Measurements from ENCODE around the gene NAA38.
"Not testable (repeated sequence)": the region's sequence is repeated elsewhere in the genome, so short reads cannot be mapped to it uniquely, and the experiment has no call there.

NAA38 gene

DNA sequence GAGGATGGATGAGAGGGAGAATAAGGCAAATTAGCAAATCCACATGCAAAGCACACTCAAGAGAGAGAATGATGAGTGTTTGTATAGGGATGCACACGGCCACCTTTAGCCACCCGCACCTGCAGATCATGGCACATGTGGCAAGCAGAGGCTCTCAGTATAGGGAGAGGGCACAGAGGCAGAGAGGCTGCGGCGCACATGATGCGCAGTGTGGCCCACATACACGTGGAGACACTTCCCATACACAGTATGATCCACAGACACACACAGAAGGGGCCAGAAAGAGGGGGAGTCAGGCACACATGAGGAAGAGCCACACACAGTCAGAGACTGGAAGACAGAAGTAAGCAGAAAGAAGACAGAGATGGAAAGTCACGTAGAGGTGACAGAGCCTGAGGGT lies 24.7 kb upstream of the NAA38 start:
- DNase-seq (ENCODE audit: low read depth in 2 of 2) = no peak

DNA sequence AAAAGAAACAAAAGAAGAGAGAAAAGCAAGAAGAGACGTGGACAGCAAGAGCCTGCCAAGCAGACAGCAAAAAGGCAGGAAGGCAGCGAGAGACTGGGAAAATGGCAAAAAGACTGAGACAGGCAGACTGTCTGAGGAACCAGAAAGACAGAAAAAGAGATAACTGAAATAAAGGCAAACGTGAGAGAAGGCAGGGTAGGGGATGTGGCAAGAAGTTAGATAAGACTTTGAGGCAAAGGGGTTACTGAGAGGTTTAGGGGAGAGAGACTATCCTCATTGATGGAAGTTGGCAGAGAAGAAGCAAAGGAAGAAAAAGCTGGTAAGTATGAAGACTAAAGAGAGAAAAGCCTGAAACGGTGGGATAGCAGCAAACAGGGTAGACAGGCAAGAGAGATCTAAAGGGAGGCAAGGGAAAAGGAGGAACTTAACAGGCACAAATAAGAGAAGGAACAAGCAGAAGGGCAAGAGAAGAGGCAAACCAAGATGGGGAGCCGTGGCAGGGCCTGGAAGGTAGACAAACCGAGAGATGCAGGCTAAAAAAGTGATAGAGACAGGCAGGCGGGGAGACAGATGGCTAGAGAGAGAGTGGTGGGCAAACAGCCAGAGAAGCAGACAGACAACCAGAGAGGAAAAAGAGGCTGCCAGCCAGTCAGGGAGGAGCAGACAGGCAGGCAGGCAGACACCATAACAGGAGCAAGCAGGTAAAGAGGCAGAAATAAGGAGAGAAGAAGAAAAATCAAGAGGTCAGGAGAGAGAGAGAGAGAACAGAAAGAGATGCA lies 24.1 kb upstream of the NAA38 start:
- no peak for DNase-seq (ENCODE audit: low read depth in 2 of 2)

DNA sequence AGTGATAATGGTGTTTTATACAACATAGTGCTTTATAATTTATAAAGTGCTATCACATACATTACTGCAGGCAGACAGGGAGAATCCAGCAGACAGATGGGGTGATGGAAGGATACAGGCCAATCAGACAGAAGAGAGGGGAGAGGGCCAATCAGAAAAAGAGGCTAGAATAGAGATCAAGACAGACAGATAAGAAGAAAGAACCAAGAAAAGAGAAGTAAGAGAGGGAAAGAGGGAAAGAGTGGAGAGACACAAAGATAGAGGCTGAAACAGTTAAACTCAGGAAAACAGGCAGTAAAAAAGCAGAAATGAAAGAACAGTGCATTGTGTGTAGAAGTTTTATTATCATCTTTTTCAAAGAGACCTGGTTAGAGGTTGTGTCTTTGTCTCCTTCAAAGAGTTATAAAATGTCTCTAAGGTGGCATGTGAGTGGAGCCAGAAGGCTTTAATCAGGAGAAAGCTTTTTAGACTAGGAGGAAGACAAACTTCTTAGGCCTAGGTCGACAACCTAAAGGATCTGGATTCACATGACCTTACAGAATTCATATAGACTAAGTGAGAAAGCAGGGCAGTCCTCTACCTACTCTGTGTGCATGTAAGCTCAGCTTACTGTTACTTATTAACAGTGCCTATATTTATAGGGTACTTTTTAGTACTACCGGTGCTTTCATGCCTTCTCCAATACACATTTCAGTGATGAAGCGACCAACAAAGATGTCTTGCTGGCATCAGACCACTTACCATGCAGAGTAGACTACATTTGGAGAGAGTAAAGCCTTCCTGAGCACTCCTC lies 22.9 kb upstream of the NAA38 start:
- no peak for DNase-seq (ENCODE audit: low read depth in 2 of 2)

GRCh38 chr17:7878234-7878633 lies 20.9 kb upstream of the NAA38 start:
- no peak for DNase-seq (ENCODE audit: low read depth in 2 of 2)

DNA sequence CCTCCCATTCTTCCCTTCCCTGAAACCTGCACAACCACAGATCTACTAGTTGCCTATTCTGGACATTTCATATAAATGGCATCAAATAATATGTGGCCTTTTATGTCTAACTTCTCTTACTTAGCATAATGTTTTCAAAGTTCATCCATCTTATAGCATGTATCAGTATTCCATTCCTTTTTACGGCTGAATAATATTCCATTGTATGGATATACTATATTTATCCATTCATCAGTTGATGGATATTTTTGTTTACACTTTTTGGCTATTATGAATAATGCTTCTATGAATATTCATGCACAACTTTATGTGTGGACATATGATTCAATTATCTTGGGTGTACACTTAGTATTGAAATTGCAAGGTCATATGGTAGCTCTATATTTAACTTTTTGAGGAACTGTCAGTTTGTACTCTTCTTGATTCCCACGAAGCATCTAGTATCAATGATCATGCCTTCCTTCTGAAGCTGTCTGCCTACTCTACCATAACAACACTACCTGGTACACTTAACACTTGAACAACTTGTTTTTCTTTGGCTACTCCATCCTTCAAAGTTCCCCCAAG lies 18.5 kb upstream of the NAA38 start:
- DNase-seq (ENCODE audit: low read depth in 2 of 2) = no peak

DNA sequence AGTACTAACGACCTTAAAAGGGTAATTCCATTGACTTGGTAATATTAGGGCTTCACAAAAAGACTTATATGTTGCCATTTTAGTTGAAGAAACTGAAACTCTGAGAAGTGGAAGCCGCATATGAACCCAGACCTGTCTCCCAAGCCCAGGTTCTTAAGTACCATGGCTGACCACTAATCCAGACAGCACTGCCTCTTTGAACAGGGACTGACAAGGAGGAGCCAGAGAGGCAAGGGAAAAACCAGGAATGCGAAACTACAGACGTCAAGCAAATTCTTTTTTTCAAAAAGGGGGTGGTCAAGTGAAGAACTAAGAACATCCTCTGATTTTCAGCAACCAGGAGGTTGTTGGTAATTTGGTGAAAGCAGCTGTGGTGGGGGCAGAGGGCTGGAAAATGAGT lies 15.7 kb upstream of the NAA38 start:
- no peak for DNase-seq (ENCODE audit: low read depth in 2 of 2)

DNA sequence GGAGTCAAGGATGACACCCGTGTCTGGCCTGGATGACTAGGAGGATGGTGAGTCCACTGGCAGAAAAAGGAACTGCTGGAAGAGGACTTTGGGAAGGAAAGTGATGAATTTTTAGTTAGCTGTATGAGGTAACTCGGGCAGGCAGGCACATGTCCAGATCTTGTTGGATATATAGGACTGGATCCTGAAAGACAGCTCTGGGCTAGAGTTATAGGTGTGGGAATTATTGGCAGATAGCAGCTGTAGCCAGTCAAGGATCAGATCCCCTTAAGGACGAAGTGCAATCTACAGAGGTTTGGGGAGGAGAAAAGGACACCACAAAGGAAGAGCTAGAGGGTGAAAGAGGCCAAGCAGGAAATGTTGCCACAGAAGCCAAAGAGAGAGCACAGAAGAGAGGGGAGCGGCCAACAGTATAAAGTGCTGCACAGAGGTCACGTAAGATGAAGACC lies 10.5 kb upstream of the NAA38 start:
- no peak for DNase-seq (ENCODE audit: low read depth in 2 of 2)

DNA sequence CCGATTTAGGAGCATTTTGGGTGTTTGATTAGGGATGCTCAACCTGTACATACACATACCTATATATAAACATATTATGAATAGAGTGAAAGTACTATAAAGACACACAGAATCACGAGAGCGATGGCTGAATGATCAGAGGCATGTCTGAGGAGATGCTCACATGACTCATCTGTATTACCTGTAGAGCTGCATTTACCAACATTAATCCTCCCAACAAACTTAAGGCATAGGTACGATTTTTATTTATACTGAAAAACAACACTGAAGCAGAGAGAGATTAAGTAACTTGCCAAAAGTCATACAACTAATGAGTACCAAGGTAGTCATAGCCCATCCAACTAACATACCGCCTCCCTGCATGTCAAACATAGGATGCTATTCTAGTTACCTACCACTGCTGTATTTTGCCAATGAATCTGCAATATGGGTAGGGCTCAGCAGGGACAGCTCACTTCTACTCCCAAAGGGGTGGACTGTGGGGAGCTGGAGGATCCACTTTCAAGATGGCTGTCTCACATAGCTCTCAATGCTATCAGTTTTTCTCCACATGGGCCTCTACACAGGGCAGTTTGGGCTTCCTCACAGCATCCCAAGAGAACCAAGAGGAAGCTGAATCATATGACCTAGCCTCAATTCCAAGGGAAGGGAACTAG lies 7.8 kb upstream of the NAA38 start:
- DNase-seq (ENCODE audit: low read depth in 2 of 2) = no peak

- not testable (repeated sequence) for DNase-seq (ENCODE audit: low read depth in 2 of 2)
These were observed 7.0 kb upstream of the NAA38 start for GRCh38 chr17:7864384-7864783.

- DNase-seq (ENCODE audit: low read depth in 2 of 2) = no peak
These were observed 5.5 kb upstream of the NAA38 start for GRCh38 chr17:7862692-7863437.

DNA sequence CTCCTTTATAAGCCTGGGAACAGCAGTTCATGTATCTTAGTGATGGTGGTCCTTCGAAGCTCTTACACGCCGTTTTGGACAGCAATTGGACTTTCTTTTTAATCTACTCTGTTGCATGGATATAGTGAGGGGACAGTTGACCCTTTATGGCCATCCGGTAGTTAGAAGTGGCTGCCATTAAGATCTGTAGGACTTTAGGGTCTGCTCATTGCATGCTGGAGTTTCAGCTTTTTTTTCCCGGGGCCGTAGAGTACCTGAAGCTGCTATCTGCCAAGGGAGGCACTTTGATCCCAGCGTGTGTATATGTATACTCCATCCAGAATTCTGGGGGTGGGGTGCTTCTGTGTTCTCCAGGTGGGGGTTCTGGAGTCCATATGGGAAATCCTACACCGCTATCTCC lies 1.7 kb upstream of the NAA38 start:
- DNase-seq (ENCODE audit: low read depth in 2 of 2) = no peak

DNA sequence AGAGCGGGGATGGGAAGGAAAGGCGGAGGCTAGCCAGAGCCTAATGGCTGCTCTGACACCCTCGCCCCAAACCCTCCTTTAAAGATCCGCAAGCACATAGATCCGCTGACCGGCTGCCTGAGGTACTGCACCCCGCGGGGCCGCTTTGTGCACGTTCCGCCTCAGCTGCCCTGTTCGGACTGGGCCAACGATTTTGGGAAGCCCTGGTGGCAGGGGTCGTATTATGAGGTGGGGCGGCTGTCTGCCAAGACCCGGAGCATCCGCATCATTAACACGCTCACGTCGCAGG lies 1.1 kb upstream of the NAA38 start:
- no peak for DNase-seq (ENCODE audit: low read depth in 2 of 2)

- peak; percentile 74 to 79 for DNase-seq (ENCODE audit: low read depth in 2 of 2)
These were observed 558 bp upstream of the NAA38 start, which contains the start of gene CYB5D1 for GRCh38 chr17:7857713-7858521. Gene CYB5D1 (plus strand): TSS chr17:7858003. CDS start chr17:7858135, 132 bp downstream.

DNA sequence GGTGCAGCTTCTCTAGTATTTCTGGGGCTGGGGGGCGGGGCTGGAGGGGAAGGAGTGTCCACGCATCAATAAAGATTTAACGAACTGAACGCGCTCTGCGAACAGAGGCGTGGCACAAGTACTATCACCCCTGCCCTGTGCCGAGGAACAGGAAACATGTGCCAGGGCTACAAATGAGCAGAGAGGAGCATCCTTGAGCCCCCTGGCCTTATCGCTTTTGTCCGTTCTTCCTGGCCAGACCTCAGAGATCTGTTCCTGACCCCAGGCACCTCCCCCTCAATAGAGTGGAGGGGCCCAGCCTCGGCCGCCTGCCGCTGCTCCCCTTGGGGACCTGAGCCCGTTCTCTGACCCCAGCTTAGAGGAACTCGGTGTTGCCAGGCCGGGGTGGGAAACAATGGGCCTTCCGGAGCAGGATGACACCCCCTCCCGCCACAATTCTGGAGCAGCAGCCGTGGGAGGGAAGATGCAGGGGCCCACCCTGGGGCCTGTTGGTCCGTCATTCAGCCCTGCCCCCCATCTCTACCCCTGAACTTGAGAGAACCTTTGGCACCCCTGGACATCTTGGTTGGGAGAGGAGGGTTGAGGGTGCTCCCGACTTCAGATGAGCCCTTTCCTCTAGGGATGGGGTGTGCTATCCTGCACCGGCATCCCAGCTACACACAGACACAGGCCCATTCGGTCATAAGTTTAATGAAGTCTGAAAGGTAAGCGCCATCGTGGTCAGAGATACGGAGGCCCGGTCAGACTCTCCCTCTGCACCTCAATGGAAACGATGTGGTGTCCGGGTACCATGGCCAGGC lies 1.1 kb downstream of the NAA38 start:
- no peak for DNase-seq (ENCODE audit: low read depth in 2 of 2)

- DNase-seq (ENCODE audit: low read depth in 2 of 2) = no peak
These were observed 1.7 kb downstream of the NAA38 start for GRCh38 chr17:7855660-7856010.

DNA sequence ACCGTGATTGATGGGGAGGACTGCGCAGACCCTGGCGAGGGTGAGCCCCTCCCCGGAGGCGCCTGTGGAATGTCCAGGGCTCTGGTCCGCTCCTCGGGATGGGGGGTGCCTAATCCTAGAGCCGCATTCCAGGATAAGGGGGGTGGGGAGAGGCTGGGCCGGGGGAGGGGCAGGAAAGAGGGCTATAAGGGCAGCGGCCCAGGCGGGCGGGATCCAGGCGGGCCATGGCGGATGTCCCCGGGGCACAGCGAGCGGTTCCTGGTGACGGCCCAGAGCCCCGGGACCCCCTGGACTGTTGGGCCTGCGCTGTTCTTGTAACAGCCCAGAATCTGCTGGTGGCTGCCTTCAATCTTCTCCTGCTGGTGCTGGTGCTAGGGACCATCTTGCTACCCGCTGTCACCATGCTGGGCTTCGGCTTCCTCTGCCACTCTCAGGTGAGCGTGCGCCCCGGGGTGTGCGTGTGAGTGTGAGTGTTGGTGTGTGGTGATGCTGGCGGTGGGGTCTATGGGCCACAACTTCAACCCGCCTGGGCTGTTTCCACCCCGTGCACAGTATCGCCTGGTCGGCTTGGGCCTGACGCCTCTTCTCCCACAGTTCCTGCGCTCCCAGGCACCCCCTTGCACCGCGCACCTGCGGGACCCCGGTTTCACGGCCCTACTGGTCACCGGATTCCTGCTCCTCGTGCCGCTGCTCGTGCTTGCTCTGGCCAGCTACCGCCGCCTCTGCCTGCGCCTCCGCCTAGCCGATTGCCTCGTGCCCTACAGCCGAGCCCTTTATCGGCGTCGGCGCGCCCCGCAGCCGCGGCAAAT lies 2.3 kb downstream of the NAA38 start, which contains the start of gene TMEM88:
TMEM88 (plus strand) TSS at position 216 of the 809 bp plus-strand sequence; CDS start at position 225, 9 bp downstream.
- DNase-seq (ENCODE audit: low read depth in 2 of 2) = no peak

DNA sequence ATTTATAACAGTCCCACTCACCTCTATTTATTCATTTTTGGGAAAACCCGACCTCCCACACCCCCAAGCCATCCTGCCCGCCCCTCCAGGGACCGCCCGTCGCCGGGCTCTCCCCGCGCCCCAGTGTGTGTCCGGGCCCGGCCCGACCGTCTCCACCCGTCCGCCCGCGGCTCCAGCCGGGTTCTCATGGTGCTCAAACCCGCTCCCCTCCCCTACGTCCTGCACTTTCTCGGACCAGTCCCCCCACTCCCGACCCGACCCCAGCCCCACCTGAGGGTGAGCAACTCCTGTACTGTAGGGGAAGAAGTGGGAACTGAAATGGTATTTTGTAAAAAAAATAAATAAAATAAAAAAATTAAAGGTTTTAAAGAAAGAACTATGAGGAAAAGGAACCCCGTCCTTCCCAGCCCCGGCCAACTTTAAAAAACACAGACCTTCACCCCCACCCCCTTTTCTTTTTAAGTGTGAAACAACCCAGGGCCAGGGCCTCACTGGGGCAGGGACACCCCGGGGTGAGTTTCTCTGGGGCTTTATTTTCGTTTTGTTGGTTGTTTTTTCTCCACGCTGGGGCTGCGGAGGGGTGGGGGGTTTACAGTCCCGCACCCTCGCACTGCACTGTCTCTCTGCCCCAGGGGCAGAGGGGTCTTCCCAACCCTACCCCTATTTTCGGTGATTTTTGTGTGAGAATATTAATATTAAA lies 3.1 kb downstream of the NAA38 start:
- no peak for DNase-seq (ENCODE audit: low read depth in 2 of 2)

- DNase-seq (ENCODE audit: low read depth in 2 of 2) = no peak
These were observed 3.7 kb downstream of the NAA38 start for GRCh38 chr17:7853691-7854038.
